Panc1 (cell line): ENCODE data around the gene FUS. TPM values are rescaled to one million over a fixed set of nuclear protein-coding genes. Genes with fewer than 3 reads are reported as not detected.

ENCODE experiments used
- ATAC-seq: fragments of 200-7000 bp; cut with Tn5 transposase; 2 replicates; pipeline ENCODE4 v1.9.1; 2020; ENCODE audit warnings: mild to moderate bottlenecking, moderate library complexity
- BruUV-seq: library from RNA; stranded (reverse); fragments of 400-500 nt; replicated peaks from 2 replicates; lab custom pipeline; 2021; lab: Mats Ljungman, UMichigan
- CTCF ChIA-PET: fragments of 300-600 bp; sonication (Branson Sonifier 250); formaldehyde crosslinking; loops from one replicate; lab custom pipeline; 2022; ENCODE audit warnings: antibody characterized with exemption; lab: Charles Lee
- POLR2A ChIA-PET: fragments of 300-600 bp; sonication (Branson Sonifier 250); formaldehyde crosslinking; loops from one replicate; lab custom pipeline; 2022; ENCODE audit warnings: antibody characterized with exemption; lab: Charles Lee
- DNase-seq: peaks from one replicate; pipeline ENCODE4 v3.0.0-alpha.2; 2010; ENCODE audit warnings: low read depth, low spot score
- H3K27ac ChIP-seq: 2 replicates; pipeline ENCODE4 v1.5.1; 2011; ENCODE audit warnings: mild to moderate bottlenecking, low read length, inconsistent platforms
- H3K27me3 ChIP-seq: fragments of 200-500 bp; sonication (Bioruptor generic); 2 replicates; pipeline ENCODE4 v1.6.0; 2014; ENCODE audit warnings: low read length, inconsistent platforms; ENCODE audit not compliant: control insufficient read depth, insufficient read depth
- H3K36me3 ChIP-seq: fragments of 200-500 bp; sonication (Bioruptor generic); 2 replicates; pipeline ENCODE4 v1.5.1; 2014; ENCODE audit warnings: inconsistent platforms, mild to moderate bottlenecking, low read length, moderate library complexity; ENCODE audit not compliant: control insufficient read depth, insufficient read depth
- H3K4me1 ChIP-seq: 2 replicates; pipeline ENCODE4 v1.5.1; 2011; ENCODE audit warnings: inconsistent platforms, mild to moderate bottlenecking, low read length, moderate library complexity; ENCODE audit not compliant: control insufficient read depth, insufficient read depth
- H3K4me3 ChIP-seq, 2 experiments: 2 replicates each; pipeline ENCODE4 v1.5.1; 2011 to 2012; ENCODE audit warnings: low read depth in 2 of 2, low read length in 2 of 2, mild to moderate bottlenecking in 2 of 2, inconsistent platforms in 1 of 2, moderate library complexity in 1 of 2
- H3K9me3 ChIP-seq: fragments of 200-500 bp; sonication (Bioruptor generic); 2 replicates; pipeline ENCODE4 v1.5.1; 2014; ENCODE audit warnings: low read depth, mild to moderate bottlenecking, inconsistent platforms, low read length, moderate library complexity; ENCODE audit not compliant: control insufficient read depth, insufficient read depth
- CTCF ChIP-seq: fragments of 450-650 bp; IDR thresholded peaks from 2 replicates; pipeline ENCODE4 v1.5.1; 2017; ENCODE audit warnings: mild to moderate bottlenecking
- POLR2AphosphoS5 ChIP-seq: IDR thresholded peaks from 2 replicates; pipeline ENCODE4 v1.6.1; 2012; ENCODE audit warnings: mild to moderate bottlenecking, low read depth, low read length, moderate library complexity
- SIN3A ChIP-seq: IDR thresholded peaks from 2 replicates; pipeline ENCODE4 v1.6.1; 2012; ENCODE audit warnings: low read depth, mild to moderate bottlenecking, low read length, moderate library complexity, borderline replicate concordance; ENCODE audit not compliant: insufficient read depth
- TCF7L2 ChIP-seq: IDR thresholded peaks from 2 replicates; pipeline ENCODE4 v1.6.1; 2011; ENCODE audit warnings: mild to moderate bottlenecking, low read depth, low read length, inconsistent platforms
- in situ Hi-C: cut with HindIII; loops from 2 replicates; pipeline ENCODE4 v1.10.0; 2016; ENCODE audit warnings: low sequenced_read_pairs, low pct_unique_long_range_greater_than_20kb
- intact Hi-C: fragments of 100-400 bp; cut with micrococcal nuclease; formaldehyde crosslinking; loops from one replicate; pipeline ENCODE4 v1.10.0; 2022; ENCODE audit not compliant: unreplicated experiment
- total RNA-seq: library from RNA; stranded (reverse); gene quantifications from one replicate; pipeline ENCODE4 v1.2.1, GENCODE V29; 2021; ENCODE audit not compliant: unreplicated experiment
- TF ChIP-seq, protein P1 (sequence below), 2 experiments: IDR thresholded peaks; 2 replicates each; pipeline ENCODE4 v1.6.1; 2011 to 2012; ENCODE audit warnings: low read depth in 2 of 2, control low read depth in 1 of 2, low read length in 1 of 2, mild to moderate bottlenecking in 1 of 2, moderate library complexity in 1 of 2; ENCODE audit not compliant: insufficient read depth in 1 of 2

FUS gene
- total RNA-seq, 1 experiment from 2014 or later, result 441 TPM

GRCh38 chr16:31183432-31184428, 3.8 kb downstream of the FUS start:
- in situ Hi-C loops, result no loop called here
- H3K4me3 ChIP-seq, result peak overlapping the region; percentile 60 to 99
- TSS peak; percentile 55 for BruUV-seq

DNA sequence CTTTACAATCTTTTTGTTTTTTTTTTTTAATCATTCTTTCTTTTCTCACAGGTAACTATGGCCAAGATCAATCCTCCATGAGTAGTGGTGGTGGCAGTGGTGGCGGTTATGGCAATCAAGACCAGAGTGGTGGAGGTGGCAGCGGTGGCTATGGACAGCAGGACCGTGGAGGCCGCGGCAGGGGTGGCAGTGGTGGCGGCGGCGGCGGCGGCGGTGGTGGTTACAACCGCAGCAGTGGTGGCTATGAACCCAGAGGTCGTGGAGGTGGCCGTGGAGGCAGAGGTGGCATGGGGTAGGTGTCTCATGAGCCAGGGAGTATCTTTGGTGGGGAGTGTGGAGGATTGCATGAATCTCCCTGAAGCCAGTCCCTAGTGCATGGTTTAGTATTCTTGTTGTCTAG, 4.9 kb downstream of the FUS start:
- Histone ChIP-seq H3K4me1 (peaks cover 13% of the 10 kb centered on the region), H3K27ac (no peak overlapping the region), H3K27me3 (no peaks in the 10 kb centered on the region), H3K36me3 (peaks cover 73% of the 10 kb centered on the region), H3K4me3 (no peak overlapping the region), H3K9me3 (no peaks in the 10 kb centered on the region)
- TF ChIP-seq TCF7L2, result no peak
- TF ChIP-seq SIN3A, result no peak
- in situ Hi-C loops, result no loop called here
- DNase-seq, result no peak
- BruUV-seq, result no TSS peak
- CTCF ChIA-PET, result no interaction called here
- intact Hi-C loops, result no loop called here
- ATAC-seq, result no peak
- POLR2A ChIA-PET, result interaction anchor here (0.6 kb wide), 1 partner anchor 239 kb away, joined by 6 read pairs; no protein-coding TSS in a partner anchor

More at GRCh38 chr16:31183432-31184428, 3.8 kb downstream of the FUS start:
- no peak; the same call in 1 of the 2 replicates for TF ChIP-seq POLR2AphosphoS5
- TF ChIP-seq SIN3A, result no peak
- no peak for TF ChIP-seq CTCF
- no peak for TF ChIP-seq TCF7L2
- TF ChIP-seq, protein P1, sequence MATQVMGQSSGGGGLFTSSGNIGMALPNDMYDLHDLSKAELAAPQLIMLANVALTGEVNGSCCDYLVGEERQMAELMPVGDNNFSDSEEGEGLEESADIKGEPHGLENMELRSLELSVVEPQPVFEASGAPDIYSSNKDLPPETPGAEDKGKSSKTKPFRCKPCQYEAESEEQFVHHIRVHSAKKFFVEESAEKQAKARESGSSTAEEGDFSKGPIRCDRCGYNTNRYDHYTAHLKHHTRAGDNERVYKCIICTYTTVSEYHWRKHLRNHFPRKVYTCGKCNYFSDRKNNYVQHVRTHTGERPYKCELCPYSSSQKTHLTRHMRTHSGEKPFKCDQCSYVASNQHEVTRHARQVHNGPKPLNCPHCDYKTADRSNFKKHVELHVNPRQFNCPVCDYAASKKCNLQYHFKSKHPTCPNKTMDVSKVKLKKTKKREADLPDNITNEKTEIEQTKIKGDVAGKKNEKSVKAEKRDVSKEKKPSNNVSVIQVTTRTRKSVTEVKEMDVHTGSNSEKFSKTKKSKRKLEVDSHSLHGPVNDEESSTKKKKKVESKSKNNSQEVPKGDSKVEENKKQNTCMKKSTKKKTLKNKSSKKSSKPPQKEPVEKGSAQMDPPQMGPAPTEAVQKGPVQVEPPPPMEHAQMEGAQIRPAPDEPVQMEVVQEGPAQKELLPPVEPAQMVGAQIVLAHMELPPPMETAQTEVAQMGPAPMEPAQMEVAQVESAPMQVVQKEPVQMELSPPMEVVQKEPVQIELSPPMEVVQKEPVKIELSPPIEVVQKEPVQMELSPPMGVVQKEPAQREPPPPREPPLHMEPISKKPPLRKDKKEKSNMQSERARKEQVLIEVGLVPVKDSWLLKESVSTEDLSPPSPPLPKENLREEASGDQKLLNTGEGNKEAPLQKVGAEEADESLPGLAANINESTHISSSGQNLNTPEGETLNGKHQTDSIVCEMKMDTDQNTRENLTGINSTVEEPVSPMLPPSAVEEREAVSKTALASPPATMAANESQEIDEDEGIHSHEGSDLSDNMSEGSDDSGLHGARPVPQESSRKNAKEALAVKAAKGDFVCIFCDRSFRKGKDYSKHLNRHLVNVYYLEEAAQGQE (IDR thresholded peaks at IDR 0.05; ENCODE audit: insufficient read depth in 1 of 2, low read depth in 2 of 2, low read length in 1 of 2), result no peak
- POLR2A ChIA-PET, result interaction anchor here (0.5 to 0.7 kb wide), 4 partner anchors 15 to 300 kb away, joined by 3 to 15 read pairs (median 8); no protein-coding TSS in a partner anchor
- intact Hi-C loops, result no loop called here
- CTCF ChIA-PET, result no interaction called here
- Histone ChIP-seq H3K4me1 (peaks cover 16% of the 10 kb centered on the region), H3K27me3 (no peaks in the 10 kb centered on the region), H3K9me3 (no peaks in the 10 kb centered on the region), H3K36me3 (peaks cover 61% of the 10 kb centered on the region), H3K27ac (peak overlapping the region; percentile 31; the same call in 1 of the 2 replicates)
- ATAC-seq, result no peak
- DNase-seq, result no peak
